ENCODE results near the gene GFAP.
A peak's percentile ranks its signal among the peaks of the same experiment; 100 is the strongest.

The GFAP gene

GRCh38 chr17:44930667-44931066 is 15.4 kb upstream of the GFAP start:
- no peak for DNase-seq

GRCh38 chr17:44928950-44929720 is 13.8 kb upstream of the GFAP start:
- DNase-seq: no peak

- DNase-seq: no peak
These were observed 12.8 kb upstream of the GFAP start for GRCh38 chr17:44928136-44928535.

- DNase-seq: no peak
These were observed 12.4 kb upstream of the GFAP start for GRCh38 chr17:44927696-44928095.

- no peak for DNase-seq
These were observed 11.7 kb upstream of the GFAP start for GRCh38 chr17:44926821-44927525.

- DNase-seq: no peak
These were observed 10.7 kb upstream of the GFAP start for GRCh38 chr17:44925731-44926697.

- no peak for DNase-seq
These were observed 8.8 kb upstream of the GFAP start for GRCh38 chr17:44924107-44924544.

GRCh38 chr17:44922746-44923470 is 7.6 kb upstream of the GFAP start:
- DNase-seq: no peak

- DNase-seq: no peak
These were observed 6.8 kb upstream of the GFAP start for GRCh38 chr17:44922136-44922535.

GRCh38 chr17:44921122-44921882 is 6.0 kb upstream of the GFAP start:
- no peak for DNase-seq

- DNase-seq: no peak
These were observed 5.3 kb upstream of the GFAP start for GRCh38 chr17:44920565-44920940.

GRCh38 chr17:44919885-44920564 is 4.7 kb upstream of the GFAP start:
- peak; percentile 76 for DNase-seq

- no peak for DNase-seq
These were observed 4.1 kb upstream of the GFAP start for GRCh38 chr17:44919411-44919810.

- DNase-seq: no peak
These were observed 2.7 kb upstream of the GFAP start for GRCh38 chr17:44918006-44918405.

GRCh38 chr17:44917456-44917855 is 2.2 kb upstream of the GFAP start:
- DNase-seq: no peak

GRCh38 chr17:44916781-44917241 is 1.5 kb upstream of the GFAP start:
- DNase-seq: no peak

GRCh38 chr17:44915862-44916780 is 821 bp upstream of the GFAP start:
- no peak for DNase-seq

GRCh38 chr17:44914698-44915271 is 515 bp downstream of the GFAP start:
- DNase-seq: no peak

- no peak for DNase-seq
These were observed 1.2 kb downstream of the GFAP start for GRCh38 chr17:44914148-44914547.

- no peak for DNase-seq
These were observed 1.6 kb downstream of the GFAP start for GRCh38 chr17:44913676-44914075.

Data from activated CD8-positive, alpha-beta memory T cell treated with anti-CD3 and anti-CD28 coated beads, Interleukin-2, amount 50 U/mL, for 48 hours (primary cell).